ENCODE results near the gene MBNL1.
"Not testable (repeated sequence)": the region's sequence is repeated elsewhere in the genome, so short reads cannot be mapped to it uniquely, and the experiment has no call there.

The MBNL1 gene

DNA sequence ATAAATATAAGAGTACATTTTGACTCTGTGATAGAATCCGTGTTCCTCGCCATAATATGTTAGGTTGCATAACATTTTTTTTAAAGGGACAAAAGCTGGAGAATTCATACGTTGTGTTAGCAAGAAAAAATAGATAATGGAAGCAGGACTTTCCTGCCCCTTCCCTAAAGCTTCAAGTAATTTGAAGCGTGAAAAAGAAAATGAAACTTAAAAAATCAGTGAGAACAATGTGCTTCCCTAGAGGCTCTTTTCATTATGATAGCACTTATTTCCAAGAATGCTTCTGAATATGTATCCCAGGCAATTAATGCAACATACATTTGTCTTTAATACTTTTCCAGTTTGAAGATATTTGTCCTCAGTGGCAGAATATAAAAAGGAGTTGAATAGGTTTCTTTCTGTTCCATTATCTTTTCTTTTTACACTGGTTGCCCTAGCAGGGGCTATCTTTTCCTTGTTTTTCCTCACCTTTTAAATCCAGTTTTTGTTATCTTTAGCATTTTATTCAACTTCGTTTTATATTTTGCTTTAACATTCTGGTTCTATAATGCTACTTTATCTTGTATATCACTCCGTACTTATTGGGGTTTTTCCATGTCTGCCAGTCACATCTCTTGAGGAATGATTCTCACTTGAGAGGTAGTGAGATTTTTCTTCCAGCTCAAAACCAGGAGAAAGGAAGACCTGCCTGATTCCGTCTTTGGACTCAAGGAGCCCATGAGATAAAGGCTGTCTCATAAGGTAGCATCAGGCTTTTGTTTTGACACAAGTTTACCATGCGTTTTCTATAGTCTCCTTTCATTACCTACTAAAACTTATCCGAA, 113.8 kb downstream of the MBNL1 start:
- no peak for DNase-seq

- DNase-seq = no peak
These were observed 114.4 kb downstream of the MBNL1 start for GRCh38 chr3:152383136-152383606.

- no peak for DNase-seq
These were observed 115.7 kb downstream of the MBNL1 start for GRCh38 chr3:152384412-152384811.

- no peak for DNase-seq
These were observed 117.0 kb downstream of the MBNL1 start for GRCh38 chr3:152385761-152386160.

GRCh38 chr3:152386208-152386607, 117.5 kb downstream of the MBNL1 start:
- no peak for DNase-seq

DNA sequence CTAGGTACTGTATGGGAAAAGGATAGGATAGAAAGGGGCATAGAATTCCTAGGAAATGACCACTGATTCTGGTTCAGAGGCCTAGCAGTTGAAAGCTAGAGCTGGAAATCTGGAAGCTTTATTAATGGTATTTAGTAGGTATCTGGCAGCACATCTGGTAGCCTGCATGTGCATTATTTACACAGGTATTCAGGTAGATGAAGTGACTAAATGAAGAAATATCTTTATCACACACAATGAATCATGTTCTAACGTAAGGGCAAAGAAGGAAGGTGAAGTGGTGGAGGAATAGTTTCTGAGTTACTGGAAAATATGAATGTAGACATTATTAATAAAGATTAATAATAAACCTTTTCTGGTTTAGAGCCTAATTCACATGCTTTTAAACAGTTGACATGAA, 119.9 kb downstream of the MBNL1 start:
- DNase-seq = no peak

DNA sequence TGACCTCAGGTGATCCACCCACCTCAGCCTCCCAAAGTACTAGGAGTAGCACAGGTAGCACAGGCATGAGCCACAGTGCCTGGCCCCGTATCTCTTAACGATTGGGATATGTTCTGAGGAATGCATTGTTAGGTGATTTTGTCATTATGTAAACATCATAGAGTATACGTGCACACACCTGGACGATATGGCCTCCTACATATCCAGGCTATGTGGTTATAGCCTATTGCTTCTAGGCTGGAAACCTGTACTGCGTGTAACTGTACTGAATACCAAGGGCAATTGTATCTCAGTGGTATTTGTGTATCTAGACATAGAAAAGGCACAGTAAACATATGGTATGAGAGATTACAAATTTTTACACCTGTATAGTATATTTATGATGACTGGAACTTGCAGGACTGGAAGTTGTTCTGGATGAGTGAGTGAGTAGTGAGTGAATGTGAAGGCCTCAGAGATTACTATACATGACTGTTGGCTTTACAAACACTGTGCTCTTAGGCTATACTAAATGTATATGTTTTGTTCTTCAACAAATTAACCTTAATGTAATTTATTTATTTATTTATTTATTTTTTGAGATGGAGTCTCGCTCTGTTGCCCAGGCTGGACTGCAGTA, 120.7 kb downstream of the MBNL1 start:
- DNase-seq = no peak

DNA sequence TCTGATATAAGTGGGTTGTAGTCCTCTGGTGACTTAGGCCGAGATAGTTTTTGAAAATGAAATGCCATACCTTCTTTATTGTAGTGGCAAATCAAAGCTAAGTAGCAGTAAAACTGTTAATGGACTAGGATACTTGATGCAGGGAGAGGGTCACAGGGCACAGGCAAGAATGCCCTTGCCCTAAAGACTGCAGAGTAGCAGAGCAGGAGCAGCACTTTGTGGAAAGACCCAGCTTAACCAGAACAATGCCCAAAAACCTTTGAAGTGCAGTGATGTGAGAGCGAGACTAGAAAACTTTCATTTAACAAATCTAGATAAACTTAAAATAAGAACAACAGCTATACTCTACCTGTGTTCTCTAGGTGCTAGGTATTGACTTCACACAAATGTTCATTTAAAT, 121.9 kb downstream of the MBNL1 start:
- no peak for DNase-seq

- no peak for DNase-seq
These were observed 122.9 kb downstream of the MBNL1 start for GRCh38 chr3:152391671-152392070.

GRCh38 chr3:152392272-152392880, 123.6 kb downstream of the MBNL1 start:
- no peak for DNase-seq

DNA sequence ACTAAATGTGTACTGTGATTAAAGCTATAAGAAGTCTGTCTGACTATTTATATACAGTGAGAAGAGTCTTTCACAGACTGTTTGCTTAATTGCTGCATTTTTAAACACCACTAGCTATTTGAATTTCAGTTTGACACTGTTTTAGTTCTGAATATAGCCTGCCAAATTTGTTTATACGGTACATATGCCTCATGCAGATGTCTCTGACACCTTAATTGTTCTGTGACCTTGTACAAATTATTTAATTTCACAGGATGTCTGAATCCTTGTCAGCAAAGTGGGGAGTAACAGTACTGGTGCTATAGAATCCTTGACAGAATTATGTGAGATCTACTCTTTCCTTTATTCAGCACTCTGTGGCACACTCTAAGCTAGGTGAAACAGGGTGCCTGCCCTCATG, 125.5 kb downstream of the MBNL1 start:
- no peak for DNase-seq

DNA sequence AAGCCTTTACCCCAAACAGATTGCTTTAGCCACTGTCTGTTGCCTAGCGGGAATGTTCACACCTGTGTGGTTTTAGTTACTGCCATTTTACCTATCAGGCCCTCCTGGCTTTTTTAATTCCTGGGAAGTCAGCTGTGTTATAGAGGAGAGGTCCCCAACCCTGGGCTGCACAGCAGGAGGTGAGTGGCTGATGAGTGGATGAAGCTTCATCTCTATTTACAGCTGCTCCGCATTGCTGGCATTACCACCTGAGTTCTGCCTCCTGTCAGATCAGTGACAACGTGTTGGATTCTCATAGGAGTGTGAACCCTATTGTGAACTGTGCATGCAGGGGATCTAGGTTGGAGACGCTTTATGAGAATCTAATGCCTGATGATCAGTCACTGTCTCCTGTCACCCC, 127.0 kb downstream of the MBNL1 start:
- DNase-seq = no peak

DNA sequence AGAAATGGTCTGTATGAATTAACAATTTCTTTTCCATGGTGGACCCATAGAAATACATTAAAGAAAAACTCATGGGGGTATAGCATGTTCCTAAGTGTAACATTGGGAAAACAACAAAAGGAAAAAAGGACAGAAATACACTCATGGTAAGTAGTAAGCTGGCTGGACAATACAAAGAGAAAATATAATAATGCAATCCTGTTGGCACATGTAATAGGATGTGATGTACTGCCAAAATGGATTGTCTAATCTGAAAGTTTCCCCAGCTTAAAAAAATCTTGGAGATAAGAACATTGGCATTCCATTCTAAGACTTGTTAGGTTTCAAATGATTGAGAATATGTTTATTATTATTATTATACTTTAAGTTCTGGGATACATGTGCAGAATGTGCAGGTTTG, 128.1 kb downstream of the MBNL1 start:
- no peak for DNase-seq

DNA sequence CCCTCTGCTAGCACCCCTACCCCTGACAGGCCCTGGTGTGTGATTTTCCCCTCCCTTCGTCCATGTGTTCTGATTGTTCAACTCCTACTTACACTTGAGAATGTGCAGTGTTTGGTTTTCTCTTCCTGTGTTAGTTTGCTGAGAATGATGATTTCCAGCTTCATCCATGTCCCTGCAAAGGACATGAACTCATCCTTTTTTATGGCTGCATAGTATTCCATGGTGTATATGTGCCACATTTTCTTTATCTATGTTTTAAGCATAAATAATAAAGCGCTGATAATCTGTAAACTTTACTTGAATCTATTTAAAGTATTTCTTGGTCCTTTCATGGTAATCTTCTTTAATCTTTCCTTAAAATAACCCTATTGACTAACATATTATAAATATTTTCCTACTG, 128.6 kb downstream of the MBNL1 start:
- DNase-seq = not testable (repeated sequence)

DNA sequence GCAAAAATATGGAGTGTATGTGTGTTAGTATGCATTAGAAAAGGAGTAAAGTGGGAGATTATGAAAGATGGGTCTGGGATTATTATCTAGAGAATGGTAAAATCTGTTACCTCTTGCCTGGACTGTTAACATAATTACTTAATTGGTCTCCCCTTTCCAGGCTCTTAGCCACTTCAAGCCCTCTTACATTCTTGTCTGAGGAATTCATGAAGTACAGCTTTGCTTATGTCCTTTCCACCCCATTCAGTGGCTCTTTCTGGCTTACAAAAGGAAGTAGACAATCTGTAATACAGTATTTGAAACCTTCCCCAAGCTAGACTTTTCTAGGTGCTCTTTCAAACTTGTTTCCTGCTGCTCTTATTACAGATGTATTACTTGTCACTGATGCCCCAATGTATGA, 129.8 kb downstream of the MBNL1 start:
- DNase-seq = no peak

- DNase-seq = no peak
These were observed 130.6 kb downstream of the MBNL1 start for GRCh38 chr3:152399374-152399773.

DNA sequence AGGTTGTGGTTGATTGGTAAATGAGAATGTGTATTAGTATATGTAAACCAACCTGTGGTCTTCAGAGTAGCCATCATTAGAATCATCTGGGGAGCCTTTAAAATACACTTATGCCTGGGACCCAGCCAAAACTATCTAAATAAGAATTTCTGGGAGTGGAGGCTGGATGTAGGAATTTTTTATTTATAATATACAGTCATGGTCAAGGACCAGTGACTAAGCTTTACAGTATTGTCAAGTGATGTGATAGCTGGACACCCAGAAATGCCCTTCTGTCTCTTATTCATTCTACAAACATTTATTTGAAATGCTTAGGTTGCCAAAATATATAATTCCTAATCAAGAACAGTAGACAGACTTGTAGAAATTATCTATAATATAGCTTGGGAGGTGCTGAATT, 132.2 kb downstream of the MBNL1 start:
- DNase-seq = no peak

- no peak for DNase-seq
These were observed 134.1 kb downstream of the MBNL1 start for GRCh38 chr3:152402695-152403451.

GRCh38 chr3:152403632-152404066, 134.9 kb downstream of the MBNL1 start:
- DNase-seq = no peak

DNA sequence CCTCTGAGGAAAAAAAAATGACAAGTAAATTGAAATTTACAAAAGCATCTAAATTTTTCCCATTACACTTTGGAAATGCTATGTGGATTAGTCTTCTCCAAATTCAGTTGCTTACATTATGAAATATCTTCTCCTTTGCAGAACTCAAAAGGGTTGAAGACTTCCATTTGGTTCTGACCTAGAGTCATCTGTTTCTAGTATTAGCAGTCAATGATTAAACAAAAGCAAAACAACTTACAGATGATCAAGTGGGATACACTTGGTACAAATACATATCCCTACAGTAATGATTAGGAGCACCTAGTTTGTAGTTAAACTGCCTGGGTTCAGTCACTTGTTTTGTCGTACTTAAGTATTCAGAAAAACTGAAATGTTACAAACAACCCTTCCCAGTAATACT, 136.2 kb downstream of the MBNL1 start:
- no peak for DNase-seq

GRCh38 chr3:152405915-152406802, 137.4 kb downstream of the MBNL1 start:
- no peak for DNase-seq

DNA sequence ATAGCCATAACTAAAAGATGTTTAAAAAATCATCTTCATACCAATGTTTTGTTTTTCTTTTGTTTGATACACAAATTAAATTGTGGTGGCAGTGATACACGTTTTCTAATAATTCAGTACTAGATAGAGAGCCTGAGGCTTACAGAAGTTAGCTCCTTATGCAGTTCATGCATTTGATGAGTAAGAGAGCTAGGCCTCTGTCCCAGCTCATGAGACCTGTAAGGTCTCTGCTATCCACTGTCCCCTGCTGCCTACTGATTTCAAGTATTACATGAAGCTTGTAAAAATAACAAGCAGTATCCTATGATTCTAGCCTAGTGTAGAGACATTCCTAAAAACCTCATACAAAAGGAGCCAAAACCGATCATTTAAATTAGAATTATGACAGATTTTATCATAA, 144.5 kb downstream of the MBNL1 start:
- DNase-seq = no peak
